ENCODE results near the gene TRIB2.
"Not testable (repeated sequence)": the region's sequence is repeated elsewhere in the genome, so short reads cannot be mapped to it uniquely, and the experiment has no call there.

Gene TRIB2

GRCh38 chr2:12716282-12717190 lies at the start of gene TRIB2:
TSS of gene TRIB2 (plus strand) at chr2:12716936. CDS start at chr2:12718308, 1,372 bp downstream.
- peak; percentile 55 to 95 (median 84) for DNase-seq

- DNase-seq = no peak
Measured at GRCh38 chr2:12669036-12669435, 47.7 kb upstream of the TRIB2 start.

- DNase-seq = no peak
Measured at GRCh38 chr2:12672711-12673315, 43.9 kb upstream of the TRIB2 start.

GRCh38 chr2:12674644-12675328 lies 42.0 kb upstream of the TRIB2 start:
- no peak for DNase-seq

- no peak for DNase-seq
Measured at GRCh38 chr2:12675352-12675795, 41.4 kb upstream of the TRIB2 start.

GRCh38 chr2:12675801-12676200 lies 40.9 kb upstream of the TRIB2 start:
- no peak for DNase-seq

- DNase-seq = no peak
Measured at GRCh38 chr2:12676771-12677170, 40.0 kb upstream of the TRIB2 start.

- DNase-seq = no peak
Measured at GRCh38 chr2:12678186-12678585, 38.5 kb upstream of the TRIB2 start.

GRCh38 chr2:12679550-12680072 lies 37.1 kb upstream of the TRIB2 start:
- no peak for DNase-seq

- not testable (repeated sequence) for DNase-seq
Measured at GRCh38 chr2:12680115-12680514, 36.6 kb upstream of the TRIB2 start.

GRCh38 chr2:12682017-12682416 lies 34.7 kb upstream of the TRIB2 start:
- DNase-seq = no peak

- no peak for DNase-seq
Measured at GRCh38 chr2:12683457-12684100, 33.2 kb upstream of the TRIB2 start.

GRCh38 chr2:12684471-12684936 lies 32.2 kb upstream of the TRIB2 start:
- no peak for DNase-seq

GRCh38 chr2:12685145-12685544 lies 31.6 kb upstream of the TRIB2 start:
- DNase-seq = no peak

GRCh38 chr2:12685956-12686355 lies 30.8 kb upstream of the TRIB2 start:
- DNase-seq = no peak

- no peak for DNase-seq
Measured at GRCh38 chr2:12686708-12687283, 29.9 kb upstream of the TRIB2 start.

- DNase-seq = no peak
Measured at GRCh38 chr2:12688091-12688490, 28.6 kb upstream of the TRIB2 start.

GRCh38 chr2:12688893-12689292 lies 27.8 kb upstream of the TRIB2 start:
- no peak for DNase-seq

GRCh38 chr2:12693509-12693908 lies 23.2 kb upstream of the TRIB2 start:
- no peak for DNase-seq

- no peak for DNase-seq
Measured at GRCh38 chr2:12694990-12695774, 21.6 kb upstream of the TRIB2 start.

- DNase-seq = no peak
Measured at GRCh38 chr2:12697617-12698016, 19.1 kb upstream of the TRIB2 start.
